GM12801 (cell line): Measurements from ENCODE around the gene ST8SIA1.

Source experiments
- TF ChIP-seq, protein P1 (sequence below): IDR thresholded peaks from one replicate; pipeline ENCODE4 v1.5.1; 2011; ENCODE audit warnings: control low read depth; ENCODE audit not compliant: insufficient read length; ENCODE audit errors: extremely low read depth

Gene ST8SIA1

DNA sequence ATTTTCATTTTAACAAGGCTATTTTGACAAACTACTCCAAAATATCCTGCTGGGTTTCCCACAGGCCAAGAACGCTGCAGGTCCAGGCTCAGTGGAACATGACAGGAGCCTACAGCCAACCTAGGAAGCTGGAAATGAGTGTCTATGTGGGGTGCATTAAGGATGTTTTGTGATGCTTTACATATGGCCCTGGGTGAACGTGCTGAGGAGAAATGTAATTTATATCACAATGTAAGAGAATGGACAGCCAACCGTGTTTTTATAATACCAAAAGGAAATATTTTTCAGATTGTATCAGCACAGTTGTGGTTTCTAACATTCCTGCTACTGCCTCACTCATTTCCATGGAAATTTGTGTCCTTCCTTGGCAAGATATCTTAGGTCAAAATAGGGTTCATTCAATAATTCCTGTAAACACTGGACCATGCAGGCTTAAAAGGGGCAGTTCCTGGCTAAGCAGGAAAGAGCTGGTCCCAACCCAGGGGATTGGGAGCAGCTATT lies 51.5 kb downstream of the ST8SIA1 start:
- TF ChIP-seq, protein P1, sequence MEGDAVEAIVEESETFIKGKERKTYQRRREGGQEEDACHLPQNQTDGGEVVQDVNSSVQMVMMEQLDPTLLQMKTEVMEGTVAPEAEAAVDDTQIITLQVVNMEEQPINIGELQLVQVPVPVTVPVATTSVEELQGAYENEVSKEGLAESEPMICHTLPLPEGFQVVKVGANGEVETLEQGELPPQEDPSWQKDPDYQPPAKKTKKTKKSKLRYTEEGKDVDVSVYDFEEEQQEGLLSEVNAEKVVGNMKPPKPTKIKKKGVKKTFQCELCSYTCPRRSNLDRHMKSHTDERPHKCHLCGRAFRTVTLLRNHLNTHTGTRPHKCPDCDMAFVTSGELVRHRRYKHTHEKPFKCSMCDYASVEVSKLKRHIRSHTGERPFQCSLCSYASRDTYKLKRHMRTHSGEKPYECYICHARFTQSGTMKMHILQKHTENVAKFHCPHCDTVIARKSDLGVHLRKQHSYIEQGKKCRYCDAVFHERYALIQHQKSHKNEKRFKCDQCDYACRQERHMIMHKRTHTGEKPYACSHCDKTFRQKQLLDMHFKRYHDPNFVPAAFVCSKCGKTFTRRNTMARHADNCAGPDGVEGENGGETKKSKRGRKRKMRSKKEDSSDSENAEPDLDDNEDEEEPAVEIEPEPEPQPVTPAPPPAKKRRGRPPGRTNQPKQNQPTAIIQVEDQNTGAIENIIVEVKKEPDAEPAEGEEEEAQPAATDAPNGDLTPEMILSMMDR = no peak

DNA sequence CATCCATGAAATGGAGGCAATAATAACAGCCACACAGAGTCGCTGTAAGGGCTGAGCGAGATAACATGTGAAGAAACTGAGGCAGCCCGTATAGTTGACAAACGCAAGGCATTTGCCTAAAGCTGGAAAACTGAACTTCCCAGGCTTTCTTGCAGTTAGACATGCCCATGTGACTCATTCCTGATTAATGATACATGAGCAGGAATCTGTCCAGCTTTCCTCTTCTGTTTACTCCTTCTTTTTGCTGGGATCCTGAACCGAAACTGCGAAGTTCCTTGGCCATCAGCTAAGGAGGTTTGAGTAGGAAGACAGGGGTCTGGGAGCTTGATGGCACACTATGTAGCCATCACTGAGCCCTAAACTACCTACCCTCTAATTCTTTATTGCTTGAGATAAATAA lies 52.2 kb downstream of the ST8SIA1 start:
- TF ChIP-seq, protein P1 = no peak

DNA sequence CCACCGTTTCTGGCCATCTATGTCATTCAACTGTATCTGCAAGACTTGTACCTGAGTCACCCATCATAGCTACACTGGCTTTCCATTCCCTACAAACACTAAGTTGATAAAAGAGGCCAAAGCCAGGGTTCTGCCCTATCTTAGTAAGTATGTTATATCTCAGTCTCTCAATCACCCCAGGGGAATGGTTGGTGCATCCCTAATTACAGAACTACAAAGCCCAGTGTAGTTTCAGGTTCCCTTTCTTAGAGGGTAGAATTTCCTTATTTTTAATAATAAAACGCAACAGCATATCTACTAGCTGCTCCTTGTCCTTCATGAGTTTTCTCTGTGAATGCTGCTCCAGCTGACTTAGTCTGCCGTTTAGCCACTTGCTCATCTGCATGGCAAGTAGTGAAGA lies 57.6 kb downstream of the ST8SIA1 start:
- TF ChIP-seq, protein P1 = no peak

DNA sequence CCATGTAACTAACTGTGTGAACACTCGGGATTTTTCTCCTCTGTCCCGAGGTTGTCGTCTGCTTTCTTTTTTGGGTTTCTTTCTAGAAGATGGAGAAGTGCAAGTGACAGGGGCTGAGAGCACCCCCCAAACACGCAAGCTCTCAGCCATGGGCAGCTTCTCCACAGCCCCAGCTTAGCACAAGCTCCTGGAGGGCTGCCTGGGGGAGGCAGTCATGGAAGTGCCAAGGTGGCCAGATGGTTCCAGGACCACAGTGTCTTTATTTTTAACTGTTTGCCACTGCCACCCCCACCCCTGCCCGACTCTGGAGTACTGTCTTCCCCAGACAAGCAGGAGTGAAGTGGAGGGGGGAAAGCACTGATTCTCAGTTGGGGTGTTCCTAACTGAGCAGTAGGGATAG lies 58.2 kb downstream of the ST8SIA1 start:
- TF ChIP-seq, protein P1 = no peak

DNA sequence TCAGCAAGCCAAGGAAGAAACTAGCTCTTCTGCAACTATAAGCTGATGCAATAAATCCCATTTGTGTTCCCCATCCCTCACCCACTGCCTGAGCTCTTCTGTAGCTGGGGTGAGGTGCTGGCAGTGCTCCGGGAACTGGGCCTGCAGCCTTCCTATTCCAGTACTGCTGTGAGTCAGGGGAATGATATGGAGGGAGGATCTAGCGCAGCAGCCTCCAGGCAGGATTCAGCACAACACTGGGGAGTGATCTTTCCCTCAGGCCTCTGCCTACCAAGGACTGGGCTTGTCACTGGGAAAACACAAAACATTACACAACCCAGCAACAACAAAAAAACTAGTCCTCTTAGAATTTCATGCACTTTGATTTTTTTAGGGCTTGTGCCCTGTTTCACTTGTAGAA lies 58.7 kb downstream of the ST8SIA1 start:
- TF ChIP-seq, protein P1 = no peak

DNA sequence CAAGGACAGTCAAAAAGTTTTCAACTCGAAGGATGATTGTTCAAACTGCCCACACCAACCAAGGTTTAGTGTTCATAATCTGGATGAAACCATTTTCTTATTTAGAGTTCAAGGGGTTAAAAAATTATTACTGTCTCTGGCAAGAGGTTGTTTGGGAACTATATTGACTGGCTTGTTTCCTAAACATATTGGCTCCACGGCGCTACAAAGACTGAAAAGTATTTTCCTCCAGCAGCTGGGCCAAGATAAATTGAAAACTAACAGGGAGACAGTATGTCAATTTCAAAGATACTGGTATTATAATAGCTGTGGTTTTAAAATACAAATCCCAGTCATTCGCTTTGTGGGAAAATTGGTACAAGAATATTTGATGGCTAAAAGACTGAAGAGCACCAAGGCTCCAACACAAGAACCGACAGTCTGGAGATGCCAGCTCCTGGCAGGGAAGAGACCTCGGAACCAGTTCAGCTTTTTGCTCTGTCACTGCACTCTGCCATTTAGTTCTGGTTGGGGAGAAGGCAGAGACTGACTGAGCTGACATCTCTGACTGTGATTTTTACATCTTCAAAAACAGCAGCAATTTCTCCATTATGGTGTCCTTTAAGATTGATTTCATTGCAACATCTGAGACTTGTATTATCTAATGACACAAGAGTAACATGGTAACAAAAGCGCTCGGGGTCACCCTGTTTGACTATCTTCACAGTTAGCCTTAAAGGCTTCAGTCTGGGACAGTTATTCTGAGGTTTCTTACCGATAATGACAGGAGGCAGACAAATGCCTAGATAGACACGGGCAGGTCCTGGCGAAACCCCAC lies 62.0 kb downstream of the ST8SIA1 start:
- TF ChIP-seq, protein P1 = no peak

DNA sequence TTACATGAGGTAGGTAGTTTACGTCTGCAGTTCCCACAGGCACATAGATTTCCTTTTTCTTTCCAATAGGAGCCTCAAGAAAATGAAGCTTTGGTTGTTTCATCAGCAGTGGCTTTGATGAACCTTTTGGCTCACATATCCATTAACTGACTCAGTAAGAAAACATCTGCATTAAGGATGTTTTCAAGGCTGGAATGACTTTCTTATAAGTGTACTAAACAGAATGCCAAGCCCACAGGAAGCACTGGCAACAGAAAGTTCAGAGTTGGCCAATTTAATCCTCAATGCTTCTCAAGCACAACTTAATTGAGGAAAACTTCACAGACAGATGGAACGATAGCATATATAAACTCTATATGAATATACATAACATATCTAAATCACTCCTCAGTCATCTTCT lies 63.5 kb downstream of the ST8SIA1 start:
- TF ChIP-seq, protein P1 = no peak
